Subcutaneous abdominal adipose tissue (tissue), 5 donors: ENCODE measurements around the gene PPTC7.
A peak's percentile ranks its signal among the peaks of the same experiment; 100 is the strongest.

Experiments
- H3K27ac ChIP-seq: one replicate; pipeline ENCODE4 v1.7.0; 2013; ENCODE audit warnings: low read depth, mild to moderate bottlenecking, inconsistent platforms, low read length, moderate library complexity
- H3K27me3 ChIP-seq, 5 donors: one replicate each; pipeline ENCODE4 v1.7.0; 2013; ENCODE audit warnings: low read length in 5 of 5, inconsistent platforms in 1 of 5; ENCODE audit not compliant: control insufficient read depth in 5 of 5, insufficient read depth in 4 of 5
- H3K36me3 ChIP-seq, 5 donors: one replicate each; pipeline ENCODE4 v1.7.0; 2013; ENCODE audit warnings: low read length in 5 of 5; ENCODE audit not compliant: control insufficient read depth in 5 of 5, insufficient read depth in 5 of 5
- H3K4me1 ChIP-seq, 5 donors: one replicate each; pipeline ENCODE4 v1.7.0; 2013; ENCODE audit warnings: low read length in 5 of 5, mild to moderate bottlenecking in 3 of 5, moderate library complexity in 1 of 5; ENCODE audit not compliant: control insufficient read depth in 5 of 5, insufficient read depth in 5 of 5
- H3K4me3 ChIP-seq, 5 donors: one replicate each; pipeline ENCODE4 v1.7.0; 2013; ENCODE audit warnings: low read length in 5 of 5, low read depth in 1 of 5
- H3K9ac ChIP-seq, 5 donors: one replicate each; pipeline ENCODE4 v1.7.0; 2013; ENCODE audit warnings: low read length in 5 of 5, mild to moderate bottlenecking in 4 of 5, moderate library complexity in 3 of 5
- H3K9me3 ChIP-seq, 5 donors: one replicate each; pipeline ENCODE4 v1.7.0; 2013; ENCODE audit warnings: low read length in 5 of 5; ENCODE audit not compliant: control insufficient read depth in 5 of 5
- donor health status: healthy.
- donor health status: healthy.
- donor health status: healthy.
- donor health status: healthy.
- donor health status: healthy.

PPTC7 gene

GRCh38 chr12:110583137-110584059 is at the start of gene PPTC7:
TSS of gene PPTC7 (minus strand) at chr12:110583318. CDS start at chr12:110583031, 287 bp downstream.
- Histone ChIP-seq H3K27ac (peak within 1 kb of the TSS; percentile 98), H3K9ac (peak within 1 kb of the TSS; percentile 86 to 99 (median 92)), H3K4me3 (peak within 1 kb of the TSS; percentile 82 to 98 (median 96)), H3K4me1 (peaks cover 0 to 58% (median 45%) of the 10 kb centered on the region in 5 donors), H3K27me3 (no peaks in the 10 kb centered on the region), H3K36me3 (no peaks in the 10 kb centered on the region), H3K9me3 (no peaks in the 10 kb centered on the region)

GRCh38 chr12:110627500-110628195 is 44.5 kb upstream of the PPTC7 start:
- no peaks in the 10 kb centered on the region for H3K27me3 ChIP-seq
- H3K27ac ChIP-seq, result no peak overlapping the region
- H3K4me1 ChIP-seq, result no peaks in the 10 kb centered on the region
- no peak overlapping the region for H3K4me3 ChIP-seq
- H3K36me3 ChIP-seq, result peaks cover 2 to 27% (median 6%) of the 10 kb centered on the region in 5 donors
- no peaks in the 10 kb centered on the region for H3K9me3 ChIP-seq
- H3K9ac ChIP-seq, result peak overlapping the region in 1 of 5 donors; percentile 53

- H3K4me1 ChIP-seq, result no peaks in the 10 kb centered on the region
- H3K9ac ChIP-seq, result no peak overlapping the region
- no peaks in the 10 kb centered on the region for H3K9me3 ChIP-seq
- no peak overlapping the region for H3K4me3 ChIP-seq
- H3K27ac ChIP-seq, result no peak overlapping the region
- H3K36me3 ChIP-seq, result peaks cover 0 to 14% (median 0%) of the 10 kb centered on the region in 5 donors
- H3K27me3 ChIP-seq, result no peaks in the 10 kb centered on the region
Measured at GRCh38 chr12:110622582-110622981, 39.5 kb upstream of the PPTC7 start.

- Histone ChIP-seq H3K36me3 (peaks cover 0 to 15% (median 3%) of the 10 kb centered on the region in 5 donors), H3K27ac (no peak overlapping the region), H3K9ac (no peak overlapping the region), H3K9me3 (no peaks in the 10 kb centered on the region), H3K27me3 (no peaks in the 10 kb centered on the region), H3K4me3 (no peak overlapping the region), H3K4me1 (peaks cover 0 to 6% (median 3%) of the 10 kb centered on the region in 5 donors)
Measured at GRCh38 chr12:110619534-110619953, 36.4 kb upstream of the PPTC7 start.

GRCh38 chr12:110616471-110617115 is 33.5 kb upstream of the PPTC7 start:
- peaks cover 0 to 14% (median 11%) of the 10 kb centered on the region in 5 donors for H3K4me1 ChIP-seq
- H3K4me3 ChIP-seq, result no peak overlapping the region
- no peak overlapping the region for H3K27ac ChIP-seq
- H3K9me3 ChIP-seq, result no peaks in the 10 kb centered on the region
- H3K27me3 ChIP-seq, result no peaks in the 10 kb centered on the region
- H3K9ac ChIP-seq, result no peak overlapping the region
- H3K36me3 ChIP-seq, result peaks cover 0 to 5% (median 3%) of the 10 kb centered on the region in 5 donors

- no peaks in the 10 kb centered on the region for H3K27me3 ChIP-seq
- peaks cover 0 to 5% (median 3%) of the 10 kb centered on the region in 5 donors for H3K36me3 ChIP-seq
- H3K4me1 ChIP-seq, result peaks cover 0 to 14% (median 11%) of the 10 kb centered on the region in 5 donors
- H3K27ac ChIP-seq, result no peak overlapping the region
- no peak overlapping the region for H3K9ac ChIP-seq
- no peaks in the 10 kb centered on the region for H3K9me3 ChIP-seq
- H3K4me3 ChIP-seq, result no peak overlapping the region
Measured at GRCh38 chr12:110615171-110615570, 32.1 kb upstream of the PPTC7 start.

GRCh38 chr12:110613771-110614684 is 30.9 kb upstream of the PPTC7 start, which contains the start of gene TCTN1:
TSS of gene TCTN1 (plus strand) at chr12:110614129. CDS start at chr12:110614183, 54 bp downstream.
- peak within 1 kb of the TSS; percentile 39 to 81 (median 57) for H3K9ac ChIP-seq
- H3K4me1 ChIP-seq, result peaks cover 0 to 14% (median 11%) of the 10 kb centered on the region in 5 donors
- no peaks in the 10 kb centered on the region for H3K27me3 ChIP-seq
- peaks cover 0 to 5% (median 3%) of the 10 kb centered on the region in 5 donors for H3K36me3 ChIP-seq
- H3K27ac ChIP-seq, result peak within 1 kb of the TSS; percentile 72
- peak within 1 kb of the TSS; percentile 61 to 87 (median 78) for H3K4me3 ChIP-seq
- no peaks in the 10 kb centered on the region for H3K9me3 ChIP-seq

- H3K4me1 ChIP-seq, result peaks cover 0 to 14% (median 11%) of the 10 kb centered on the region in 5 donors
- H3K27me3 ChIP-seq, result no peaks in the 10 kb centered on the region
- H3K4me3 ChIP-seq, result peak overlapping the region; percentile 61 to 87 (median 78)
- H3K9ac ChIP-seq, result peak overlapping the region in 4 of 5 donors; percentile 39 to 81 (median 50)
- H3K36me3 ChIP-seq, result peaks cover 0 to 5% (median 3%) of the 10 kb centered on the region in 5 donors
- no peaks in the 10 kb centered on the region for H3K9me3 ChIP-seq
- peak overlapping the region; percentile 72 for H3K27ac ChIP-seq
Measured at GRCh38 chr12:110613071-110613770, 30.1 kb upstream of the PPTC7 start.
